ENCODE results near the gene EIF6.
"Not testable (repeated sequence)": the region's sequence is repeated elsewhere in the genome, so short reads cannot be mapped to it uniquely, and the experiment has no call there.

The EIF6 gene

GRCh38 chr20:35254448-35254999 lies 30.0 kb downstream of the EIF6 start:
- DNase-seq, result no peak

- no peak for DNase-seq
These were observed 31.6 kb downstream of the EIF6 start for GRCh38 chr20:35253010-35253409.

- not testable (repeated sequence) for DNase-seq
These were observed 32.0 kb downstream of the EIF6 start for GRCh38 chr20:35252598-35252997.

GRCh38 chr20:35252037-35252461 lies 32.5 kb downstream of the EIF6 start:
- DNase-seq, result no peak

DNA sequence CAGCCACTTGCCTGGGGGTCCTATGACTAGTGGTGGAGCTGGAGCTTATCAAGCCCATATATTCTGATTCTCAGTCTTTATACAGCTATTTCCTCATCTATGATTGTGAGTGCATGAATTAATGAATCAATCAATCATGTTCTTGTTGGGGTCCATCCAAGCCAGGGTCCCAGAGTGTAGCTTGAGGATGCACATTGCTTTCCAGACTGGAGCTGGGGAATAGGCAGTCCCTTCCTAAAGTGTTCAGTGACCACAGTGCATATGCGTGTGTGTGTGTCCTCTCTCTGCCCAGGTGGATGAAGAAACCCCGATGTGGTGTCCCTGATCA lies 33.0 kb downstream of the EIF6 start:
- no peak for DNase-seq

DNA sequence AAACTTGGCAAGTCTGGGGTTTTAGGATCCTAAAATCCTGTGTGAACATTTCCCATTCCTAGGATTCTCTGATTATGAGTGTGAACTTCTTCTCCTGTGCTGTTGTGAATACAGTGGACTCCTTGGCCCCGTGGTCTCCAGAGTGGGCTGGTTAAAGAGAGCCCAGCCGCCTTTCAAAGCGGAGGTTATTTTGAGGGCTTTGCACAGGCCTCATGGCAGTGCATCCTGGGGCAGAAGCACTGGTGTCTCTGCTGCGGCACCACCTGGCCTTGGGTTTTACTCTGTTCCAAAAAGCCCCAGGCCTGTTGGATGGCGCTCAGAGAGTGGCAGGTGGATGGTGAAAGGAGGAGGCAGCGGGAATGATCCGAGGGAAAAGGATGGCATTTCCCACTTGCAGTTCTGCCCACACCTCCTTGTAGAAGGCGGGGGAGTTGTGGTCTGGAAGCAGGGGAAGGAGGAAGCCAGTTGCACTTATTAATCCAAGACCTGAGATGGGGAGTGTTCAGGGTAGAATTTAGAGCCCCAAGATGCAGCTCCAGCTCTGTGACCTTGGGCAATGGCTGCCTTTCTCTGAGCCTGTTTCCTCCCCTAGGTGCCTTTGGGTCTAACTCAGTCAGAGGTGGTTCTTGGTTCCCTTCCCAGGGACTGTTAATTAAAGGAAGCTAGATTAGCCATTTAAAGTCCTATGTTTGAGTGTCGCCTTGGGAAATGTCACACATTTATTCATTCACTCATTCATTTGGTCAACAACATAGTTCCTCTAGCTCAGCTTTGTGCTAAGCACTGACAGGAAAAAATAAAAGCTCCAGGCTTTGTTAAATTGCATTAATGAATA lies 35.7 kb downstream of the EIF6 start:
- no peak for DNase-seq

DNA sequence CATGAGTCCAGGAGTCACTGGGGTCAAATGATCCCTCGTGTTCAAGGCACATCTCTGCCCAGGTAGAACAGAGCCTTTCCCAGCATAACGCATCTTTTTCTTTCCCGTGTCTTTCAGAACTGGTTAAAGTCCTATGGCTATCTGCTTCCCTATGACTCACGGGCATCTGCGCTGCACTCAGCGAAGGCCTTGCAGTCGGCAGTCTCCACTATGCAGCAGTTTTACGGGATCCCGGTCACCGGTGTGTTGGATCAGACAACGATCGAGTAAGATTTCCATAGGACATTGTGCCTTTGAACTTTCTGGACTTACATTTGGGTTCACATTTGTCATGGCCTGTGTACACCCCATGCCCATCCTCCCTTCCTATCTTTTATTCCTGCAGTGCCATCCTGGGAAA lies 37.8 kb downstream of the EIF6 start:
- DNase-seq, result no peak

- no peak for DNase-seq
These were observed 40.6 kb downstream of the EIF6 start for GRCh38 chr20:35243986-35244385.

DNA sequence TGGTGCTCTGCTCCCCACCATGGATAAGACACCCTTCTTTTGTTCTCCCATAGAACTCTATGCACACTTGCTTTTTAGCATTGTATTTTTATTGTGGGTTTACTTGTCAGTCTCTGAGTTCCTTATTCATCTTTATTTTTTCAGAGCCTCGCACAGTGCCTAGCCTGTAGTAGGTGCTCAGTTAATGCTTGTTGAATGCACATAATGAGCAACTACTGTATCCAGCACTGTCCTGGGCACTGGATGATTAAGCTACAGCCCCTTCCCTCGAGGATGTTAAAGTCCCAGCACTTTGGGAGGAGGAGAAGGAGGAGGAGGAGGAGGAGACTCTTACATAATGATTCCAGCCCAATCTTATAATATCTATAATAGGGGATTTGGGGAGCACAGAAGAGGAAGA lies 41.3 kb downstream of the EIF6 start:
- DNase-seq, result no peak

- no peak for DNase-seq
These were observed 43.7 kb downstream of the EIF6 start for GRCh38 chr20:35240811-35241293.

DNA sequence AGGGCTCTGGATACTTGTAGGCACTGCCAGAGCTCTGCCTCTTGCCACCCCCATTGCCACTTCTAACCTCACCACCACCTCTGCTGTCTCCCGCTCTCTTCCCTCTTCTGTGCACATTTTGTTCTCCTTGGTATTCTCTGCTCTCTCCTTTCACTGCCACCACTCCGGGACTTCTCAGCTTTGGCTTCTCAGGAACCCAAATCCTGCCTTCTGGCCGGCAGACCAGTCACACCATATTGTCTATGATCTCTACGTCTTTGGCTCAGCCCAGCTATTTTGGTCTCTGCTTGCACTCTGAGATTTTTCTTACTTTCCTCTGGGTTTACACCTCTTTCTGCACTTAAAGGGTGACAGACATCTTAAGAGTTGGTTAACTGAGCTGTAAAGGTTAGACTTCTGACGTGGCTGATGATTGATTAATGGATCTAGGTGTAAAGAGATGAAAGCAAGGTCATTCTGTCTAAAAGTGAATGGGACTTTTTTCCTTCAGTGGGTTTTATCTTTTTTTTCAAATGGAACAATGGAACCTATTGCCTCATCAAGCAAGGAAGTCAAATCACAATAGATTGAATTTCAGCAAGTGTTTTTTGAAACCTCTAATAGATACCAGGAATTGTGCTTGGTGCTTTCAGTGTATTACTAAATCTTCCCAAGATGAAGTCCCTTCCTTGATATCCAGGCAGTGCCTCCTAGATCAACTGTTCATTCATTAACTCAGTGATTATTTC lies 44.3 kb downstream of the EIF6 start:
- DNase-seq, result no peak

DNA sequence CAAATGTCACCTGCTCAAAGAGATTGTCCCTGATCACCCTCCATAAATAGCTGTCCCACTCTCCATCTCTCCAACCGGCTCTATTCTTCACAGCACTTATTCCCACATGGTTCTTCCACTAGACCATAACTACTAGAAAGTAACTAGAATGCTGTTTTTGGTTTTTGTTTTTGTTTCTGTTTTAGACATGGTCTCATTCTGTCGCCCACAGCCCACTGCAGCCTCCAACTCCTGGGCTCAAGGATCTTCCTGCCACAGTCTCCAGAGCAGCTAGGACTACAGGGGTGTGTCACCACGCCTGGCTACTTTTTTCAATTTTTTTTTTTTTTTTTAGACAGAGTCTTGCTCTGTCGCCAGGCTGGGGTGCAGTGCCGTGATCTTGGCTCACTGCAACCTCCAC lies 45.8 kb downstream of the EIF6 start:
- peak; percentile 22 to 38 (median 30) for DNase-seq

DNA sequence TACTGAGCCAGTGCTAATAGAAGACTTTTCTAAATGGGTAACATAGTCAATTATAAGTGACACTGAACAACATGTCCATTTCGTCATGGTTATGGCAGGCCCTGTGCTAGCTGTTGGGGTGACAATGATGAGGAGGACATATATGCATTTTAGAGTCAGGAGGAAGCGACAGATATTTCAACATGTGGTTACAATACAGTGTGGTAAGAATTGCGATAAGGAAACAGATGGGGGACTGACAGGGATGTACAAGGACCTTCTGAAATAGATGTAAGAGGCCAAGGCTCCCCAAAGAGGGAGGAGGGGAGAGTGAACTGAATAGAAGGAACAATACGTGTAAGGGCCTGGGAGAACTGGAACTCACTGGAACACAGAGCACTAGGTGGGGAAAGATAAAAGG lies 46.4 kb downstream of the EIF6 start:
- peak in 1 of 3 donors; percentile 10 for DNase-seq

DNA sequence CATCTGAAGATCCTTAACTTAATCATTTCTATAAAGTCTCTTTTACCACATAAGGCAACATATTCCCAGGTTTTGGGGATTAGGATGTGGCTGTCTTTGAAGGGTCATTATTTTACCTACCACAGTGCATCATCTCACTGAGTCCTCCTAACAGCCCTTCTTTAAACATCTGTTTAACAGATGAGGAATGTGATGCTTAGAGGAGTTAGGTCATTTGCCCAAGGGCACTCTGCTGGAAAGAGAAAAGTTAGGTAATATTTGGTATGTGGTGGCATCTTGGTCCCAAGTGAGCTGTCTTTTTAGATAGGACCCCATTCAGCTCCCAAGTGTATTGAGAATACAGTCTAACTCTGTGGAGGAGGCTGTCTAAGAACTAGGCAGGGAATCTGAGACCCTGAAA lies 47.1 kb downstream of the EIF6 start:
- DNase-seq, result no peak

DNA sequence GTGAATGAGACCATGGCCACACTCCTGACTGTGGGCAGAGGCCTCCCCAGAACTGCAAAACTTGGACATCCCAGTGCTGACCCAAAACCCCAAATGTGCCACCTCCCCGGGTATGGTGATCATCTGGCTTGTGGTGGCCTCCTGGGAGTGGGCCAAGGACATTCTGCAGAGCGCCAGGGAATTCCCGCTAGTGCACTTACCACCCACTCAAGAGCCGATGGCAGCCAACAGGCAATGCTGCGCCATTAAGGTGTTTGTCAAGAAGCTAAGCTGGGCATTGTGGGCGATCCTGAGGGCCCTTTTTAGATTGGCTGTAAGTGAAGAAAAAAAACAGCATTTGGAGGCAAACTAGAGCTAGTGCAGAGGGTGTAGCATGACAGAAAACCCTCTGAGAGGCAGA lies 48.7 kb downstream of the EIF6 start:
- no peak for DNase-seq

DNA sequence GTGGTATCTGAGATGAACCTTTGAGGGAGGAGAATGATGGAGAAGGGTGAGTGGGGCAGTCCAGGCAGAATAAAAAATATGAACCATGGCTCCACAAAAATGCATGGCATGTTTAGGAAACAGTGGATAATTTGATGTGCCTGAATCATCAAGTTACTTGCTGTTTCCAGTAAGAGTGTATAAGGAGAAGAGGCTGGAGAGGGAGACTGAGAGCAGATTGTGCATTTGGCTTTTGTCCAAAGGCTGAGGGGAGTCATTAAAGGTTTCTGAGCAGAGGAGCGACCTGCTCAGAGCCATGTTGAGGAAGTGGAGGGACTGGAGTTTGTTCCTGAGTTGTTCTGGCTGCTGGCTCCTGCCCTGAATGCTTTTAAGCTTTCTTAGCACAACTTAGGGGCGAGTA lies 52.0 kb downstream of the EIF6 start:
- no peak for DNase-seq
